ENCODE measurements around the gene THSD7B. TPM values are rescaled to one million over a fixed set of nuclear protein-coding genes. Genes with fewer than 3 reads are reported as not detected.

The THSD7B gene
- total RNA-seq, 5 donors from 2014 or later (not counting 1 experiment from before 2014, with no cell fraction given), result not detected

- Mint-ChIP-seq H3K27ac (no peak overlapping the region), H3K4me3 (no peak overlapping the region), H3K36me3 (no peaks in the 10 kb centered on the region), H3K9me3 (peaks cover 0 to 4% (median 0%) of the 10 kb centered on the region in 3 donors), H3K27me3 (no peaks in the 10 kb centered on the region), H3K4me1 (no peaks in the 10 kb centered on the region)
- POLR2A ChIA-PET, result no interaction called here
- CTCF ChIA-PET, result no interaction called here
- no peak overlapping the region for H3K27ac ChIP-seq (ENCODE audit: low read length)
- ATAC-seq (replicated peaks in 1 of 4) (no peak), DNase-seq (no peak)
- WGBS (ENCODE audit: insufficient coverage), result 58% methylated on average over 3 of the region's 4 CpGs
- H3K36me3 ChIP-seq (ENCODE audit: control insufficient read depth in 2 of 2, extremely low read depth in 1 of 2, insufficient read depth in 1 of 2, low read length in 1 of 2), result no peaks in the 10 kb centered on the region
- H3K4me3 ChIP-seq (ENCODE audit: control insufficient read depth in 1 of 2, extremely low read depth in 1 of 2, low read length in 1 of 2), result no peak overlapping the region
- H3K4me1 ChIP-seq (ENCODE audit: control insufficient read depth in 1 of 2, extremely low read depth in 1 of 2, insufficient read depth in 2 of 2, low read length in 2 of 2), result no peaks in the 10 kb centered on the region
- H3K9me3 ChIP-seq, result no peaks in the 10 kb centered on the region
- no peaks in the 10 kb centered on the region for H3K27me3 ChIP-seq (replicated peaks in 1 of 2; ENCODE audit: control insufficient read depth in 2 of 2, extremely low read depth in 1 of 2, insufficient read depth in 2 of 2, low read length in 1 of 2)
These were observed 466.3 kb downstream of the THSD7B start for GRCh38 chr2:137231628-137232027.

GRCh38 chr2:137232076-137232475 lies 466.7 kb downstream of the THSD7B start:
- peaks cover 0 to 4% (median 0%) of the 10 kb centered on the region in 3 donors for H3K9me3 Mint-ChIP-seq
- no peaks in the 10 kb centered on the region for H3K36me3 Mint-ChIP-seq
- ATAC-seq (replicated peaks in 1 of 4) (no peak), DNase-seq (no peak)
- H3K4me3 Mint-ChIP-seq, result no peak overlapping the region
- H3K4me1 Mint-ChIP-seq, result no peaks in the 10 kb centered on the region
- no peaks in the 10 kb centered on the region for H3K27me3 ChIP-seq (replicated peaks in 1 of 2; ENCODE audit: control insufficient read depth in 2 of 2, extremely low read depth in 1 of 2, insufficient read depth in 2 of 2, low read length in 1 of 2)
- H3K27ac ChIP-seq (ENCODE audit: low read length), result no peak overlapping the region
- no peaks in the 10 kb centered on the region for H3K27me3 Mint-ChIP-seq
- H3K9me3 ChIP-seq, result no peaks in the 10 kb centered on the region
- no peak overlapping the region for H3K27ac Mint-ChIP-seq
- H3K4me3 ChIP-seq (ENCODE audit: control insufficient read depth in 1 of 2, extremely low read depth in 1 of 2, low read length in 1 of 2), result no peak overlapping the region
- no peaks in the 10 kb centered on the region for H3K36me3 ChIP-seq (ENCODE audit: control insufficient read depth in 2 of 2, extremely low read depth in 1 of 2, insufficient read depth in 1 of 2, low read length in 1 of 2)
- CTCF ChIA-PET, result no interaction called here
- WGBS (ENCODE audit: insufficient coverage), result no CpG with 5 or more reads among the region's 2 CpGs
- no peaks in the 10 kb centered on the region for H3K4me1 ChIP-seq (ENCODE audit: control insufficient read depth in 1 of 2, extremely low read depth in 1 of 2, insufficient read depth in 2 of 2, low read length in 2 of 2)
- POLR2A ChIA-PET, result no interaction called here

GRCh38 chr2:137233091-137233490 lies 467.7 kb downstream of the THSD7B start:
- no peak overlapping the region for H3K4me3 Mint-ChIP-seq
- H3K27ac ChIP-seq (ENCODE audit: low read length), result no peak overlapping the region
- WGBS (ENCODE audit: insufficient coverage), result 67% methylated on average over 1 of the region's 3 CpGs
- DNase-seq (no peak), ATAC-seq (replicated peaks in 1 of 4) (no peak)
- no peaks in the 10 kb centered on the region for H3K4me1 Mint-ChIP-seq
- H3K27me3 Mint-ChIP-seq, result no peaks in the 10 kb centered on the region
- H3K36me3 ChIP-seq (ENCODE audit: control insufficient read depth in 2 of 2, extremely low read depth in 1 of 2, insufficient read depth in 1 of 2, low read length in 1 of 2), result no peaks in the 10 kb centered on the region
- H3K36me3 Mint-ChIP-seq, result no peaks in the 10 kb centered on the region
- no peaks in the 10 kb centered on the region for H3K9me3 ChIP-seq
- H3K4me1 ChIP-seq (ENCODE audit: control insufficient read depth in 1 of 2, extremely low read depth in 1 of 2, insufficient read depth in 2 of 2, low read length in 2 of 2), result no peaks in the 10 kb centered on the region
- POLR2A ChIA-PET, result no interaction called here
- no peak overlapping the region for H3K27ac Mint-ChIP-seq
- no peak overlapping the region for H3K4me3 ChIP-seq (ENCODE audit: control insufficient read depth in 1 of 2, extremely low read depth in 1 of 2, low read length in 1 of 2)
- H3K27me3 ChIP-seq (replicated peaks in 1 of 2; ENCODE audit: control insufficient read depth in 2 of 2, extremely low read depth in 1 of 2, insufficient read depth in 2 of 2, low read length in 1 of 2), result no peaks in the 10 kb centered on the region
- CTCF ChIA-PET, result no interaction called here
- H3K9me3 Mint-ChIP-seq, result peaks cover 0 to 4% (median 0%) of the 10 kb centered on the region in 3 donors

- Histone ChIP-seq H3K36me3 (ENCODE audit: control insufficient read depth in 2 of 2, extremely low read depth in 1 of 2, insufficient read depth in 1 of 2, low read length in 1 of 2) (no peaks in the 10 kb centered on the region), H3K4me1 (ENCODE audit: control insufficient read depth in 1 of 2, extremely low read depth in 1 of 2, insufficient read depth in 2 of 2, low read length in 2 of 2) (no peaks in the 10 kb centered on the region), H3K27ac (ENCODE audit: low read length) (no peak overlapping the region), H3K4me3 (ENCODE audit: control insufficient read depth in 1 of 2, extremely low read depth in 1 of 2, low read length in 1 of 2) (no peak overlapping the region), H3K27me3 (replicated peaks in 1 of 2; ENCODE audit: control insufficient read depth in 2 of 2, extremely low read depth in 1 of 2, insufficient read depth in 2 of 2, low read length in 1 of 2) (no peaks in the 10 kb centered on the region), H3K9me3 (no peaks in the 10 kb centered on the region)
- Mint-ChIP-seq H3K9me3 (peaks cover 0 to 4% (median 4%) of the 10 kb centered on the region in 3 donors), H3K27me3 (no peaks in the 10 kb centered on the region), H3K36me3 (no peaks in the 10 kb centered on the region), H3K27ac (no peak overlapping the region), H3K4me1 (no peaks in the 10 kb centered on the region), H3K4me3 (no peak overlapping the region)
- ChIA-PET POLR2A (interaction anchor here in 1 of 2 donors (0.6 kb wide), 1 partner anchor 477 kb away, joined by 4 read pairs; no protein-coding TSS in a partner anchor), CTCF (no interaction called here)
- no peak for ATAC-seq (replicated peaks in 1 of 4)
- WGBS (ENCODE audit: insufficient coverage), result 72% methylated on average over 3 of the region's 4 CpGs
- no peak for DNase-seq
These were observed 471.7 kb downstream of the THSD7B start for GRCh38 chr2:137237055-137237454.

- H3K4me3 ChIP-seq (ENCODE audit: control insufficient read depth in 1 of 2, extremely low read depth in 1 of 2, low read length in 1 of 2), result no peak overlapping the region
- no peaks in the 10 kb centered on the region for H3K36me3 Mint-ChIP-seq
- WGBS (ENCODE audit: insufficient coverage), result 100% methylated on average over 1 of the region's 3 CpGs
These were observed 472.7 kb downstream of the THSD7B start for GRCh38 chr2:137238065-137238464.

GRCh38 chr2:137249463-137250130 lies 484.3 kb downstream of the THSD7B start:
- DNase-seq (no peak), ATAC-seq (replicated peaks in 1 of 4) (no peak)
- no peaks in the 10 kb centered on the region for H3K36me3 Mint-ChIP-seq
- no peak overlapping the region for H3K27ac Mint-ChIP-seq
- Histone ChIP-seq H3K9me3 (no peaks in the 10 kb centered on the region), H3K27ac (ENCODE audit: low read length) (no peak overlapping the region), H3K36me3 (ENCODE audit: control insufficient read depth in 2 of 2, extremely low read depth in 1 of 2, insufficient read depth in 1 of 2, low read length in 1 of 2) (no peaks in the 10 kb centered on the region), H3K4me1 (ENCODE audit: control insufficient read depth in 1 of 2, extremely low read depth in 1 of 2, insufficient read depth in 2 of 2, low read length in 2 of 2) (no peaks in the 10 kb centered on the region), H3K4me3 (ENCODE audit: control insufficient read depth in 1 of 2, extremely low read depth in 1 of 2, low read length in 1 of 2) (no peak overlapping the region), H3K27me3 (replicated peaks in 1 of 2; ENCODE audit: control insufficient read depth in 2 of 2, extremely low read depth in 1 of 2, insufficient read depth in 2 of 2, low read length in 1 of 2) (no peaks in the 10 kb centered on the region)
- H3K9me3 Mint-ChIP-seq, result no peaks in the 10 kb centered on the region
- no peak overlapping the region for H3K4me3 Mint-ChIP-seq
- ChIA-PET CTCF (interaction anchor here in 1 of 2 donors (0.5 to 0.6 kb wide), 2 partner anchors 13 to 22 kb away, joined by 3 read pairs; no protein-coding TSS in a partner anchor), POLR2A (no interaction called here)
- no peaks in the 10 kb centered on the region for H3K27me3 Mint-ChIP-seq
- WGBS (ENCODE audit: insufficient coverage), result 42% methylated on average over 3 of the region's 4 CpGs
- no peaks in the 10 kb centered on the region for H3K4me1 Mint-ChIP-seq

More at GRCh38 chr2:137238065-137238464, 472.7 kb downstream of the THSD7B start:
- no peaks in the 10 kb centered on the region for H3K4me1 Mint-ChIP-seq
- H3K27ac Mint-ChIP-seq, result no peak overlapping the region
- no peak overlapping the region for H3K4me3 Mint-ChIP-seq
- H3K27me3 ChIP-seq (replicated peaks in 1 of 2; ENCODE audit: control insufficient read depth in 2 of 2, extremely low read depth in 1 of 2, insufficient read depth in 2 of 2, low read length in 1 of 2), result no peaks in the 10 kb centered on the region
- DNase-seq (no peak), ATAC-seq (replicated peaks in 1 of 4) (no peak)
- ChIA-PET CTCF (no interaction called here), POLR2A (no interaction called here)
- no peak overlapping the region for H3K27ac ChIP-seq (ENCODE audit: low read length)
- peaks cover 0 to 4% (median 4%) of the 10 kb centered on the region in 3 donors for H3K9me3 Mint-ChIP-seq
- H3K27me3 Mint-ChIP-seq, result no peaks in the 10 kb centered on the region
- no peaks in the 10 kb centered on the region for H3K9me3 ChIP-seq
- H3K36me3 ChIP-seq (ENCODE audit: control insufficient read depth in 2 of 2, extremely low read depth in 1 of 2, insufficient read depth in 1 of 2, low read length in 1 of 2), result no peaks in the 10 kb centered on the region
- H3K4me1 ChIP-seq (ENCODE audit: control insufficient read depth in 1 of 2, extremely low read depth in 1 of 2, insufficient read depth in 2 of 2, low read length in 2 of 2), result no peaks in the 10 kb centered on the region
